Prostate gland (tissue), 2 donors: ENCODE results near the gene JAKMIP1. TPM values are rescaled to one million over a fixed set of nuclear protein-coding genes. Genes with fewer than 3 reads are reported as not detected.

ENCODE experiments used
- DNase-seq: peaks from one replicate; pipeline ENCODE4 v3.0.0-alpha.2; 2019; ENCODE audit warnings: low spot score
- H3K27ac ChIP-seq, 2 donors: fragments of 200-600 bp; sonication (generic); 2 replicates each; pipeline ENCODE4 v1.5.1; 2017 to 2019
- H3K27me3 ChIP-seq: fragments of 200-600 bp; sonication (generic); replicated peaks from 2 replicates; pipeline ENCODE4 v1.5.1; 2019; ENCODE audit not compliant: insufficient read depth
- H3K36me3 ChIP-seq, 2 donors: fragments of 200-600 bp; sonication (generic); 1 replicate in 1 of 2; 2 replicates in 1 of 2; pipeline versions ENCODE4 v1.5.1 to v1.8.1; 2017 to 2019
- H3K4me1 ChIP-seq: fragments of 200-600 bp; sonication (generic); replicated peaks from 2 replicates; pipeline ENCODE4 v1.5.1; 2019
- H3K4me3 ChIP-seq, 2 donors: fragments of 200-600 bp; sonication (generic); 2 replicates each; pipeline ENCODE4 v1.5.1; 2017 to 2019
- H3K9me3 ChIP-seq: fragments of 200-600 bp; sonication (generic); 2 replicates; pipeline ENCODE4 v1.5.1; 2017
- CTCF ChIP-seq, 4 experiments: fragments of 200-600 bp in 2 of 4; fragments of 450-650 bp in 2 of 4; sonication (generic) in 2 of 4; IDR thresholded peaks; 1 replicate in 3 of 4; 2 replicates in 1 of 4; pipeline ENCODE4 v1.5.1; 2016 to 2019; ENCODE audit warnings: antibody characterized with exemption in 4 of 4, mild to moderate bottlenecking in 2 of 4, moderate library complexity in 2 of 4
- POLR2A ChIP-seq: fragments of 450-650 bp; IDR thresholded peaks from one replicate; pipeline ENCODE4 v1.6.1; 2016; ENCODE audit warnings: antibody characterized with exemption, mild to moderate bottlenecking
- POLR2AphosphoS5 ChIP-seq: sonication (generic); formaldehyde crosslinking; IDR thresholded peaks from one replicate; pipeline ENCODE4 v1.6.1; 2017; ENCODE audit warnings: antibody characterized with exemption
- WGBS: methylation state at CpG from one replicate; pipeline ENCODE4 v1.1.5; 2018; 5-methylcytosine and 5-hydroxymethylcytosine counted together
- intact Hi-C: fragments of 100-400 bp; cut with DNase I; formaldehyde crosslinking; loops from one replicate; pipeline ENCODE4 v1.14.2; 2022
- total RNA-seq, 2 donors: library from RNA; depleted of rRNA; stranded (reverse); fragments of >200 nt; gene quantifications; one replicate each; pipeline ENCODE4 v1.1.0, GENCODE V29; 2016

Gene JAKMIP1
- total RNA-seq, 2 donors from 2014 or later = 22.4 to 29.1 TPM

GRCh38 chr4:6050551-6050950 lies 149.8 kb downstream of the JAKMIP1 start:
- H3K9me3 ChIP-seq = no peaks in the 10 kb centered on the region
- no peaks in the 10 kb centered on the region for H3K36me3 ChIP-seq
- TF ChIP-seq CTCF (IDR thresholded peaks at IDR 0.05) = no peak
- no peak for TF ChIP-seq POLR2A
- TF ChIP-seq POLR2AphosphoS5 = no peak
- H3K4me3 ChIP-seq = no peak overlapping the region
- H3K27me3 ChIP-seq = no peaks in the 10 kb centered on the region
- WGBS = 52% methylated on average over 17 of the region's 17 CpGs
- no peak overlapping the region for H3K27ac ChIP-seq
- H3K4me1 ChIP-seq = no peaks in the 10 kb centered on the region
- DNase-seq = no peak
- intact Hi-C loops = no loop called here

- WGBS = 69% methylated on average over 8 of the region's 8 CpGs
- Histone ChIP-seq H3K27ac (no peak overlapping the region), H3K36me3 (no peaks in the 10 kb centered on the region), H3K27me3 (no peaks in the 10 kb centered on the region), H3K4me3 (no peak overlapping the region), H3K4me1 (no peaks in the 10 kb centered on the region), H3K9me3 (no peaks in the 10 kb centered on the region)
- TF ChIP-seq CTCF (IDR thresholded peaks at IDR 0.05) (no peak), POLR2AphosphoS5 (no peak), POLR2A (no peak)
- intact Hi-C loops = no loop called here
- no peak for DNase-seq
These were observed 150.4 kb downstream of the JAKMIP1 start for GRCh38 chr4:6049985-6050384.

- no peaks in the 10 kb centered on the region for H3K36me3 ChIP-seq
- WGBS = 93% methylated on average over 12 of the region's 12 CpGs
- intact Hi-C loops = no loop called here
- no peak overlapping the region for H3K27ac ChIP-seq
- TF ChIP-seq POLR2AphosphoS5 (no peak), POLR2A (no peak), CTCF (IDR thresholded peaks at IDR 0.05) (no peak)
- no peaks in the 10 kb centered on the region for H3K27me3 ChIP-seq
- H3K4me1 ChIP-seq = no peaks in the 10 kb centered on the region
- H3K9me3 ChIP-seq = no peaks in the 10 kb centered on the region
- H3K4me3 ChIP-seq = no peak overlapping the region
- no peak for DNase-seq
These were observed 151.1 kb downstream of the JAKMIP1 start for GRCh38 chr4:6049278-6049677.

- no peaks in the 10 kb centered on the region for H3K9me3 ChIP-seq
- intact Hi-C loops = no loop called here
- H3K27me3 ChIP-seq = no peaks in the 10 kb centered on the region
- no peaks in the 10 kb centered on the region for H3K36me3 ChIP-seq
- H3K4me3 ChIP-seq = no peak overlapping the region
- DNase-seq = no peak
- no peak overlapping the region for H3K27ac ChIP-seq
- TF ChIP-seq POLR2AphosphoS5 = no peak
- no peak for TF ChIP-seq CTCF (IDR thresholded peaks at IDR 0.05)
- TF ChIP-seq POLR2A = no peak
- no peaks in the 10 kb centered on the region for H3K4me1 ChIP-seq
- 72% methylated on average over 12 of the region's 12 CpGs for WGBS
These were observed 151.8 kb downstream of the JAKMIP1 start for GRCh38 chr4:6048537-6048936.

- Histone ChIP-seq H3K4me3 (no peak overlapping the region), H3K27me3 (no peaks in the 10 kb centered on the region), H3K4me1 (no peaks in the 10 kb centered on the region), H3K27ac (no peak overlapping the region), H3K9me3 (no peaks in the 10 kb centered on the region), H3K36me3 (no peaks in the 10 kb centered on the region)
- no peak for DNase-seq
- 77% methylated on average over 14 of the region's 15 CpGs for WGBS
- TF ChIP-seq CTCF (IDR thresholded peaks at IDR 0.05) = no peak
- no peak for TF ChIP-seq POLR2A
- no peak for TF ChIP-seq POLR2AphosphoS5
- intact Hi-C loops = no loop called here
These were observed 153.1 kb downstream of the JAKMIP1 start for GRCh38 chr4:6047130-6047673.
